ENCODE measurements around the gene ATL1. TPM values are rescaled to one million over a fixed set of nuclear protein-coding genes. Genes with fewer than 3 reads are reported as not detected.

Gene ATL1
- total and polyA plus RNA-seq, 2 of the 8 experiments (the other 6 are each of a cell fraction or from before 2014, with no cell fraction given): 4.0 to 5.9 TPM

- H3K18ac ChIP-seq (ENCODE audit: extremely low read depth, low read length): no peak overlapping the region
- no peak overlapping the region for H2BK12ac ChIP-seq (ENCODE audit: low read depth, low read length)
- POLR2A ChIA-PET (ENCODE audit: partially characterized antibody): no interaction called here
- 92% methylated on average over 2 of the region's 2 CpGs; no CpG with 5 or more reads in 1 of the 2 experiments for WGBS, 2 experiments (ENCODE audit: extremely low coverage in 1 of 2, insufficient coverage in 1 of 2, insufficient read length in 1 of 2, insufficient replicate concordance in 2 of 2, low coverage in 1 of 2, low lambda C conversion rate in 2 of 2, missing lambda C conversion rate in 1 of 2)
- no peak overlapping the region for H2AFZ ChIP-seq (ENCODE audit: low read length)
- peaks cover under 1% of the 10 kb centered on the region; the same call in 1 of the 2 replicates for H3K79me1 ChIP-seq (ENCODE audit: low read depth, low read length)
- H2BK5ac ChIP-seq (ENCODE audit: low read depth, low read length): no peak overlapping the region
- H3K9ac ChIP-seq (replicated peaks in 1 of 4; ENCODE audit: extremely low read depth in 1 of 4, low read depth in 3 of 4, low read length in 3 of 4): no peak overlapping the region
- no peak overlapping the region for H4K91ac ChIP-seq (replicated peaks; ENCODE audit: insufficient read length, low read length)
- no peak overlapping the region for H2BK15ac ChIP-seq (ENCODE audit: low read length)
- no peak overlapping the region for H4K8ac ChIP-seq (ENCODE audit: extremely low read depth, insufficient read depth, low read length)
- H3K23ac ChIP-seq (ENCODE audit: insufficient read length): no peak overlapping the region
- peaks cover 4 to 91% of the 10 kb centered on the region in 2 experiments; a peak in 3 of 4 replicates for H3K79me2 ChIP-seq (ENCODE audit: control insufficient read depth in 1 of 2, insufficient read depth in 2 of 2, low read length in 2 of 2)
- H2AK5ac ChIP-seq (ENCODE audit: low read depth, low read length): no peak overlapping the region
- DNase-seq (ENCODE audit: low read depth in 1 of 2, low spot score in 2 of 2) (no peak), FAIRE-seq (no peak)
- no peak overlapping the region for H3K14ac ChIP-seq (ENCODE audit: insufficient read length)
- H4K20me1 ChIP-seq (replicated peaks in 1 of 2; ENCODE audit: control insufficient read depth in 1 of 2, insufficient read depth in 2 of 2, low read length in 2 of 2): peaks cover 0 to 4% of the 10 kb centered on the region in 2 experiments
- no peak overlapping the region for H4K5ac ChIP-seq (ENCODE audit: insufficient read length, low read depth, low read length)
- no peaks in the 10 kb centered on the region for H3K4me1 ChIP-seq (replicated peaks in 1 of 4; ENCODE audit: control insufficient read depth in 3 of 4, insufficient read depth in 4 of 4, low read length in 3 of 4)
- no peak for TF ChIP-seq YY1 (IDR thresholded peaks at IDR 0.05; ENCODE audit: low read depth, low read length)
- no peak for TF ChIP-seq ASH2L (IDR thresholded peaks at IDR 0.05; ENCODE audit: low read length)
- TF ChIP-seq TCF12 (IDR thresholded peaks at IDR 0.05; ENCODE audit: low read depth, low read length): no peak
- no peak for TF ChIP-seq SIRT6 (IDR thresholded peaks at IDR 0.05; ENCODE audit: low read length)
- TF ChIP-seq TEAD4 (IDR thresholded peaks at IDR 0.05; ENCODE audit: low read depth, low read length): no peak
- TF ChIP-seq JUND (IDR thresholded peaks at IDR 0.05; ENCODE audit: low read length): no peak
- no peak for TF ChIP-seq RAD21 (IDR thresholded peaks at IDR 0.05 in 1 of 2, conservative IDR thresholded peaks at IDR 0.05 in 1 of 2; ENCODE audit: low read depth in 2 of 2, low read length in 2 of 2)
- no peak for TF ChIP-seq RBBP5 (IDR thresholded peaks at IDR 0.05; ENCODE audit: borderline replicate concordance, low read depth, low read length)
- TF ChIP-seq SIN3A (conservative IDR thresholded peaks at IDR 0.05 in 1 of 2, IDR thresholded peaks at IDR 0.05 in 1 of 2; ENCODE audit: low read depth in 1 of 2, low read length in 2 of 2): no peak
- no peak for TF ChIP-seq CTCF (IDR thresholded peaks at IDR 0.05; ENCODE audit: control extremely low read depth in 1 of 3, insufficient read depth in 1 of 3, low read depth in 1 of 3, low read length in 3 of 3)
- no peak for TF ChIP-seq NRF1 (IDR thresholded peaks at IDR 0.05; ENCODE audit: low read depth, low read length)
- TF ChIP-seq SIX5 (IDR thresholded peaks at IDR 0.05; ENCODE audit: low read depth, low read length): no peak
- no peak overlapping the region for H2BK20ac ChIP-seq (ENCODE audit: low read length)
- no peak overlapping the region for H3K4me3 ChIP-seq (ENCODE audit: extremely low read depth in 1 of 4, insufficient read depth in 2 of 4, low read depth in 3 of 4, low read length in 4 of 4)
- no peaks in the 10 kb centered on the region for H3K9me3 ChIP-seq (ENCODE audit: insufficient read depth in 2 of 2, low read depth in 1 of 2, low read length in 1 of 2)
- no peak overlapping the region for H3K4me2 ChIP-seq (ENCODE audit: insufficient read depth in 1 of 2, low read depth in 2 of 2, low read length in 2 of 2)
- H3K27ac ChIP-seq (ENCODE audit: low read depth, low read length): no peak overlapping the region
- H3K23me2 ChIP-seq (ENCODE audit: low read depth, low read length): peaks cover 4% of the 10 kb centered on the region; the same call in 1 of the 2 replicates
- no peaks in the 10 kb centered on the region for H3K27me3 ChIP-seq (replicated peaks in 1 of 4; ENCODE audit: control insufficient read depth in 3 of 4, extremely low read depth in 1 of 4, insufficient read depth in 3 of 4, low read length in 3 of 4)
- CTCF ChIA-PET (ENCODE audit: partially characterized antibody): interaction anchor here (1.2 kb wide), 1 partner anchor 181 kb away, joined by 3 read pairs; no protein-coding TSS in a partner anchor
- peaks cover 0 to 4% (median 0%) of the 10 kb centered on the region in 4 experiments; a peak in 2 of 8 replicates for H3K36me3 ChIP-seq (ENCODE audit: control insufficient read depth in 2 of 4, insufficient read depth in 4 of 4, low read length in 3 of 4)
- H3K4ac ChIP-seq (replicated peaks; ENCODE audit: insufficient read length, low read depth, low read length): no peak overlapping the region
- H3K56ac ChIP-seq (replicated peaks; ENCODE audit: insufficient read length, low read depth, low read length): no peak overlapping the region
- no peak overlapping the region for H2BK120ac ChIP-seq (replicated peaks; ENCODE audit: low read depth, low read length)
Measured at GRCh38 chr14:50516091-50516490, 43.9 kb upstream of the ATL1 start.

Data from H1 (cell line).